ENCODE data around the gene SLC28A3.

SLC28A3 gene

GRCh38 chr9:84300271-84300670 is 40.3 kb downstream of the SLC28A3 start:
- no peak for DNase-seq (ENCODE audit: low read depth in 2 of 2)

DNA sequence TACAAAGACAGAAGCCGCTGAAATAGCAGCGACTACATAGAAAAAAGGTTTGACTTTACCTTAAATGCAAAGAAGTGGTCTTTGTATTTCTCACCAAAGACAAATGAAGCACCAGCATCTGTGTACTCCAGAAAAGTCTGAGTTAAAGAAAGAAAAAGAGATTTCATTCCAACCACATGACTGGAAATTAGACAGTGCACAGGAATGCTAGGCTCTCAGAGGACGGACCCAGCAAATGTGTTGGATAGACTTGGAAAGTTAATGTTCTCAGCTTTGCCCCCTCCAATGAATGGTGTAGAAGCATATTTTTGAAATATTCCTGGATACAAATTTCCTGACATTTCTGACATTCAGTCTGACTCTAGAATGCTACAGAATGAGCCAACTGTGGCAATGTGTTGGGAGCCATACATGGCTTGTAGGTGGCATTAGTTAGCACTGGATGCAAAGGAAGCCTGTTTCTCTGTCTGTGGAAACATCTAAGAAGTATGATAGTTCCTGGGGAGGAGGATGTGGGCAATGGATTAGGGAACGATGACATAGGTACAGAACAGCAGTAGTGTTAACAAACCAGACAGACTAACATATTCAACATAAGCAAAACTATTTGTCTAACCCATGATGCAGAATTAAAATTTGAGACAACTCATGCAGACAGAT is 43.3 kb downstream of the SLC28A3 start:
- peak; percentile 31 to 46 for DNase-seq (ENCODE audit: low read depth in 2 of 2)

- no peak for DNase-seq (ENCODE audit: low read depth in 2 of 2)
These were observed 44.3 kb downstream of the SLC28A3 start for GRCh38 chr9:84296146-84296843.

GRCh38 chr9:84294241-84294950 is 46.2 kb downstream of the SLC28A3 start:
- no peak for DNase-seq (ENCODE audit: low read depth in 2 of 2)

- no peak for DNase-seq (ENCODE audit: low read depth in 2 of 2)
These were observed 47.4 kb downstream of the SLC28A3 start for GRCh38 chr9:84293001-84293798.

GRCh38 chr9:84285381-84285780 is 55.2 kb downstream of the SLC28A3 start:
- no peak for DNase-seq (ENCODE audit: low read depth in 2 of 2)

- no peak for DNase-seq (ENCODE audit: low read depth in 2 of 2)
These were observed 56.6 kb downstream of the SLC28A3 start for GRCh38 chr9:84283946-84284345.

GRCh38 chr9:84278130-84278529 is 62.4 kb downstream of the SLC28A3 start:
- DNase-seq (ENCODE audit: low read depth in 2 of 2), result no peak

DNA sequence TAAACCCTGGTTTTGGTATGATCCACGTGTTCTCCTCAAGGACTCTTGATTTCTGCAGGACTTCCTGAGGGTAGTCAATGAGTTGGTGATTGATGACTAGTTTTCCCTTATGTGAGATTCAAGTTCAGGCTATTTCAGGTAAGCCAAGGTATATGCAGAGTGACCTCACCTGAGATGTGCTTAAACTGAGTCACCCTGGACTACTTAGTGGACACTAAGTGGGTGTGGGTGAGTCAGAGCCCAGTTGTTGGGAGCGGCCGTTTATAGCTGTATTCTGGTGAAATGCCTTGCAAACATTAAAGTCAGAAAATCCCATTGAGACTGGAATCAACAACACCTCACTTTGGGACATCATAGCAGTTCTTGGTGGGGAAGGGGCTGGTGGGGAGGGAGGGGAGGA is 62.9 kb downstream of the SLC28A3 start:
- DNase-seq (ENCODE audit: low read depth in 2 of 2), result no peak

DNA sequence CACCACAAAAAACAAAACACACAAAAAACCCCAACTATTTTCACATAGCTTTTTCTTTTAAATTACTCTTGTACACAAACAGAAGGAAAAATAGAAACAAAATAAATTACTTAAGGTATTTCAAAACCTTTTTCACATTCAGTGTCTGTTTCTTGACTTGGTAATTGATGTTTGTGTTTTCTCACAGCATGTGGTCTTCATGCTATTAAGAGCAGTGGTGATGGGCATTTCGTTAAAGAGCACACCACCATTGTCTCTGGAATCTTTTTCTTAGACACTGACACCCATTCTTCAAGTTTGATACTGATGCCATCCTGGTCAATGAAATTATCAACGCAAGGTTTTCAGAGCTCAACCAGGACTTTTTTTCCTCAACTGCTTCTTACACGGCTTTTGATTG is 63.8 kb downstream of the SLC28A3 start:
- DNase-seq (ENCODE audit: low read depth in 2 of 2), result no peak

GRCh38 chr9:84271921-84272556 is 68.5 kb downstream of the SLC28A3 start:
- no peak for DNase-seq (ENCODE audit: low read depth in 2 of 2)

DNA sequence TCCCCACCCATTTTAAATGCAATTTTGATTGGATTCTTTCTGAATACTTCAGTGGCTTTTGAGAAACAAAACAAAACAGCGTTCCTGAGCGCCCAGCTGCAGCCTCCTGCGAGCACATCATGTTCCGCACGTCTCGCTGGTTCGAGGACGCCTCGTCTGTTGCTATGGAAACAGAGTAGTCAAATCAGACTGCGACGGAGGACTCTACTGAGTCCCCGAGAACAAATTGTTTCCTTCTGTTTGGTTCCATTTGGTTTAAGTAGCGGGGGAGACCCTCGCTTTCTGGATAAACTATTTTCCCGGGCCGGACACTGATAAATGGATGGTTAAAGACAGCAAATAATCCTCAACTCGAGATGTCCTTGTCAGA is 69.0 kb downstream of the SLC28A3 start:
- DNase-seq (ENCODE audit: low read depth in 2 of 2), result peak; percentile 33 to 40

- DNase-seq (ENCODE audit: low read depth in 2 of 2), result no peak
These were observed 69.6 kb downstream of the SLC28A3 start for GRCh38 chr9:84270847-84271530.

- no peak for DNase-seq (ENCODE audit: low read depth in 2 of 2)
These were observed 74.4 kb downstream of the SLC28A3 start for GRCh38 chr9:84266087-84266561.

DNA sequence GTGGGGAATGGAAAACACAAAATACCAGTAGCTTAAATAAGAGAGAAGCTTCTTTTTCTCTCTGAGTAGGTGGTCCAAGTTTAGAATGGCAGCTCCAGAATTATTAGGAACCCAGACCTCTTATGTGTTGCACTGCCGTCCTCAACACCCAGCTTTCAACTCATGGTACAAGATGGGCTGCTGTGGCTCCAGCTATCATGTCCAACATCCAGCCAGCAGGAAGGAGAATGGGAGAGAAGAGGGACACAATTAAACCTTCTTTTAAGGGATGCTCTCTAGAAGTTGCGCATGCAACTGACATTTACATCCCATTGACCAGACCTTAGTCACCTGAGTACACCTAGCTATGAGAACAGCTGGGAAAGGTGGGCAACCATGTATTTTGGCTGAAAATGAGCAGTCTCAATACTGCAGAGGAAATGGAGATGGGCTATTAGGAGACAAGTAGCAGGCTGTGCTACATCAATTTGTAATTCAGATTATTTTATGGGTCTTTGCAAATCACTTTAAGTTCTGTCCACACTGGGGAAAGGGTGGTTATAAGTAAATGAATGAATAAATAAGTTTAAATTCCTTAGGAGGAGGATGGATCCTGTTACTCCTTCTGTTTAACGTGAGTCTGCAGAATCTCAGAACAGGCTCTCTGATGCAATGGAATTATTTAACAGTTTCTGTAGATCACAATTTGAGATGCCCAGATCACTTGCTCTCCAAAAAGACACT is 76.1 kb downstream of the SLC28A3 start:
- no peak for DNase-seq (ENCODE audit: low read depth in 2 of 2)

DNA sequence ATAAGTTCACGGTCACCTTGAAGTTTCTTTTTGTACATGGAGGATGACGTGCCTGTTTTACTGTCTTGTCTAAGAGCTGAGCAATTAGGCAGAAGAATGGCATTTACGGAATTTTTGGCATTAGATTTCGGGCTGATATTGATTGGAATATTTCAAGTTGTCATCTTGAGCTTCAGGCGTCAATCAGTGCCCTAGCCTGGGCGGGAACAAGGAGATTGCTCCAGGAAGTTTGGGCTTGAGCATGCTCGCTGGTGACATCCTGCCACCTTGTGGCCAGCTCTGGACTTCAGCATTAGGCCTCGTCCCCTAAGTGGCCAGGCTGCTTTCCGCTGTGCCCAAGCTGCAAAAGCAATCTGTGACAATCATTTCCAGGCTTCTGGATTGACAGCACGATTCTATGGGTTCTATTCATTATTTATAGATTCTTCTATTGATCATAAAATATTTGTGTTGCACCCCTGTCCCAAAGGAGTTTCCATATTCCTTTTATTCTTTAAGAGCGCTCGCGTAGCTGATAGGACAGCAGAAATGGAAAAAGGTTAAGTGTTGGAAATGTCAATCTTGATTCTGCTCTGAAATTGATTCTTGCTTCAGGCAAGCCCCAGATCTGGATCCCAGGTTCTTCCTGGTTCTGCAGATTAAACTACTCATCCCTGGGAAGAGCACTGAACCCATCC is 79.3 kb downstream of the SLC28A3 start:
- peak; percentile 23 to 37 for DNase-seq (ENCODE audit: low read depth in 2 of 2)

- DNase-seq (ENCODE audit: low read depth in 2 of 2), result no peak
These were observed 82.2 kb downstream of the SLC28A3 start for GRCh38 chr9:84258371-84258770.

- no peak for DNase-seq (ENCODE audit: low read depth in 2 of 2)
These were observed 84.9 kb downstream of the SLC28A3 start for GRCh38 chr9:84255696-84256095.

GRCh38 chr9:84254972-84255371 is 85.6 kb downstream of the SLC28A3 start:
- DNase-seq (ENCODE audit: low read depth in 2 of 2), result no peak

DNA sequence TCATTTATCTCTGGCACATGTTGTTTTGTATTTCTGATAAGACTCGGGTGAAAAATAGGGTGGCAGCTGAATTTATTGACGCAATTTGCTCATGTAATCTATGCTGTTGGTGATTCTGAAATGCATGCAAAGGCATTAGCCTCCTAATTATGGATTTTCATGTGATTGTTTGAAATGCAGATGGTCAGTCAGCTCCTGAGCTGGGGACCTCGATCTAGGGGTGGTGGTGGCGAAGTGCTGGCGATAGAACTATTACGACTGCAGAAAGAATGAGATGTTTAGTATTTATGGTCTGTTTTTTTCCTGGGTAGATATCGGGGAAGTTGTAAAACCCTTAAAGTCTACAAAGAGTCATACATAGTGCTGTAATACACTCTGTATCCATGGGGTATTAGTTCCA is 88.6 kb downstream of the SLC28A3 start:
- DNase-seq (ENCODE audit: low read depth in 2 of 2), result no peak

All from fibroblast of skin of left biceps (primary cell).